Embryonic facial prominence (tissue), 1 donor: ENCODE measurements around the gene TBCC.

Experiments
- DNase-seq: peaks from one replicate; pipeline ENCODE4 v3.0.0-alpha.2; 2016; ENCODE audit errors: extremely low spot score

Gene TBCC

DNA sequence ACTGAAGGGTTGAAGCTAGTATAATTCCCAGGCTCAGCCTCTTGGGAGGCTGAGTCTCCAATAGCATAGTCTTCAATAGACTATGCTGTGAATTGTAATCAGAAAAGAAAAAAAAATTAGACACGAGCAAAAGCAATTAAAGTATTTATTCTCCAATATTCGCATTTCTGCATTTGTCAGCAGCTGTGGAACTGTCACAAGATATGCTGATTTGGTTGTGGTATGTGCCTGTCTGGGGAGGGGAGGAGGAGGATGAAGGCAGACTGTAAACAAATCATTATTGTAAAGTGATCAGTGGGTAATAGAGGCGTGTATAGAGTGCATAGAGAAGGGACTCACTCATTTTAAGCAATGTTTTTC lies 25.8 kb upstream of the TBCC start:
- no peak for DNase-seq

DNA sequence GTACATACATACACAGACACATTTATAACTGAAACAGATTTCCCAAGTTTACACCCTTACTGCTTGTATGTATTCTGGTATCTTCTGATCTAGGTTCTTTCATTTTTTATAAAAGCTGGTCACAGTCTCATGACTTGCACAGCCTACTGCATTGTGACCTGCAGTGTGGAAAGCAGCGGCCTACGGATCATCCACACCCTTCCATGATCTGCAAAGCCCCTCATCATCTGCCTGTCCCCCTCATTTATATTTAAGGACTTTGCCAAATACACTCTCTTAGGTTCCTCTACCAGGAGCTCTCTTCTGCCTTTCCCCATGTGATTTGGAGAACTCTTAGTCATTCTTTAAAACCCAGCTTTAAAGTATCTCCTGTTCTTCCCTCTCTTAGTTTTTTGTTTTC lies 23.9 kb upstream of the TBCC start:
- no peak for DNase-seq

DNA sequence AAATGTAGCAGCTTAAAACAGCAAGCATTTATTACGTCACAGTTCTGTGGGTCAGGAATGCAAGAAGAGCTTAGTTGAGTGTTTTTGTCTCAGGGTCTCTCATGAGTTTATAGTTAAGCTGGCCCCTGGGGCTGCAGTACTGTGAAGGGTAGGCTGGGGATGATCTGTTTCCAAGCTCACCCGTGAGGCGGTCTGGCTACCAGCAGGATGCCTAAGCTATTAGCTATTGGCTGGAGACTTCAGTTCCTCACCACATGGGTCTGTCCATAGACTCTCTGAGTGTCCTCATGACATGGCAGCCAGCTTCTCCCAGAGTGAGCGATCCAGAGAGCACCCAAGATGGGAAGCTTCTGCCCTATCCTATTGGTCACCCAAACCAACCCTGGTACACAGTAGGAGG lies 23.1 kb upstream of the TBCC start:
- DNase-seq, result no peak

- no peak for DNase-seq
Measured at GRCh38 chr6:42766163-42766670, 20.3 kb upstream of the TBCC start.

DNA sequence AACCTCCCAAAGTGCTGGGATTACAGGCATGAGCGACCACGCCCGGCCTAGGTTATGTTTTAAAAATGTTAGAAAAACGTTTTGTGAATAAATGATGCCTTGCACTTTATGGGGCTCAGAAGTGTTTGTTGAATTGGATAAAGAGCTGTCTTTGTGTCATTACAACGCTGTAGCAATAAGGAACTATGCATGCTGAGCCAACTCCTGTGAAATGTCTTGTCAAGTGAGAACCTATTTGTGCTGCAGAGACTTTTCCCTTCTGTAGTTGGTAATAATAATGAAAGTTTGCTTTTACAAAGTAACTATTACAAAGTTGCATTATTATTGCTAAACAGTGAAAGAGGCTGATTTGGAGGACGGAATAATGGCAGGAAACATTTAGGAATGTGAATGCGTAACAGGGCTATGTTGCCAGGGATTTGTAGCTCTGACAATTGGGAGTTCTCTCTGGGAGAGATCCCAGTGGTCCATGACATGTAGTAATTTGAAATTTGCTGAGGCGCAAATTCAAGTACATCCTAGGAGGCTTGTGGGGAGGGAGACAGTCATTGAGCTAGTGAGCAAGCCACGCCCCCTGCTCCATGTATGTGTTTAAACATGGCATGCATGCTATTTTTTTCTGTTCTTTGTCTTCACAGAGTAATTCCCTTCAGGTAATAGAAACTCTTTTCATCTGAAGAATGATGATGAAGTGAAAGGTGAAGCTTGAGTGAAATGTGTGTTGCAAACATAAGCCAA lies 19.2 kb upstream of the TBCC start:
- DNase-seq, result no peak

DNA sequence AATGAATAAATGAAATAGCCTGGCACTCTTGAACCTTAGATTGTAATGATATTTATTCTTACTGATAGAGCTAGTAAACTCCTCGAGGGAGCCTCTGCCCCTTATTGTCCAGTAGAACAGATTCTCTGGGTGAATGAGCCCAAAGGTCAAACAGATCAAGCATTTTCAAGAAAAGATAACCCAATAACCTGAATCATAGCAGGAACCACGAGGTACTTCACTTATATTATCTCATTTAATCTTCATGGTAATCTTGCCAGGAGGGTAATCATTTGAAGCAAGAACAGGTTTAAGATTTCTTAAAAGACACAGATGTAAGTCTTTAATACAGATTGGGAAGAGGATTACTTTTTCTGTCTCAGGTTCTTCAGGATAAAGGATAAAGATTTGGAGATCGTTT lies 17.0 kb upstream of the TBCC start:
- no peak for DNase-seq

DNA sequence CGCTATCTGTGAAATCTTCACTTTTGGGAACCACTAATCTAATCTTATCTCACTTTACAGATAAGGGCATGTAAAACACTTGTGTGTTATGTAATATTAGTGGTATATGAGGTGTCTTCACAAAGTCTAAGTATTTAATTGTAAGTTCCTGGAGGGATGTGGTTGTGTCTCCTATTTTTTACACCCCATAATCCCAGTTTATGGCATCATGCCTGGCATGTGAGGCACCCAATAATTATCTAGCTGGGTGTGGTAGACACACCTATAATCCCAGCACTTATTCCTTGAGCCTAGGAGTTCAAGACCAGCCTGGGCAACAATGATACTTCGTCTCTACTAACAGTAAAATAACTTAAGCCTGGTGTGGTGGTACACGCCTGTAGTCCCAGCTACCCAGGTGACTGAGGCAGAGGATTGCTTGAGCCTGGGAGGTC lies 16.5 kb upstream of the TBCC start:
- DNase-seq, result no peak

GRCh38 chr6:42761287-42762067 lies 15.6 kb upstream of the TBCC start:
- DNase-seq, result no peak

DNA sequence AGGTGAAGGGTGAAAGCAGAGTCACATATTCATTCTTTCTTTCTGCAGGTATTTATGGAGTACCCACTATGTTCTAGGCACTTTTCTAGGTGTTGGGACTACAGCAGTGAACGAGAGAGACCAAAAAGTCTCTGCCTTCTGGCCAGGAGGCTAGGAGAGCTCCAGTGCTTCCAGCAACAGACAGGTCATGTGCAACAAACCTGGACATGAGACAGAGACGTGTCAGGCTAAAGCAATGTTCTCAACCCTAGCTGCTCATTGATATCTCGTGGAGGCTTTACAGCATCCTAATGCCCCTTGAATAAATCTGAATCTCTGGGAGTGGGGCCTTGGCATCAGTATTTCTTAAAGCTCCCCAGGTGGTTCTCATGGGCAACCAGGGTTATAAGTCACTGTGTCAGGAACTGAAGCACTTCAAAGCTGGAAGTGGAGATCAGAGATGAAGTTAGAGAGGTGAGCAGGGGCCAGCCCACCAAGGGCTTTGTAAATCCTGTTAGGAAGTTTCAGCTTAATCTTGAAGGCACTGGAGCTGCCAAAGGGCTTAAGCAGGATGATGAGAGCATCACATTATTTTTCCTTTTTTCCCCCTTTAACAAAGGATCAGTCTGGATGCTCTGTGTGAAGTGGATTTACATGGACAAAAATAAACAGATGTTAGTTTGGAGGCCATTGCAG lies 13.0 kb upstream of the TBCC start:
- DNase-seq, result no peak

DNA sequence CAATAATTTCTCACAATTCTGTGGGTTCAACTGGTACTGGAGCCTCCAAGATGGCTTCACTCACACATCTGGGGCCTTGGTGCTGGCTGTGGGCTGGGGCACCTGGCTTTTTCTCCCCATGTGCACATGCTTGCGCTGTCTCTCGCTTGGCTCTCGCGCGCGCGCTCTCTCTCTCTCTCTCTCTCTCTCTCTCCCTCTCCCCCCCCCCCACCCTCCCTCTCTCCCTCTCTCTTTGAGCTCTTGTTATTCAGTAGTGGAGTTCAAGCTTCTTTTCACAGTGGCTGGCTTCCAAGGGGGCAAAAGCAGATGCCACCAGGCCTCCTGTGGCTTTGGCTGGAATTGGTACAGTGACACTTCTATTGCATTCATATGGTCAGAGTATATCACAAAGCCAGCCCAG lies 10.8 kb upstream of the TBCC start:
- DNase-seq, result no peak

DNA sequence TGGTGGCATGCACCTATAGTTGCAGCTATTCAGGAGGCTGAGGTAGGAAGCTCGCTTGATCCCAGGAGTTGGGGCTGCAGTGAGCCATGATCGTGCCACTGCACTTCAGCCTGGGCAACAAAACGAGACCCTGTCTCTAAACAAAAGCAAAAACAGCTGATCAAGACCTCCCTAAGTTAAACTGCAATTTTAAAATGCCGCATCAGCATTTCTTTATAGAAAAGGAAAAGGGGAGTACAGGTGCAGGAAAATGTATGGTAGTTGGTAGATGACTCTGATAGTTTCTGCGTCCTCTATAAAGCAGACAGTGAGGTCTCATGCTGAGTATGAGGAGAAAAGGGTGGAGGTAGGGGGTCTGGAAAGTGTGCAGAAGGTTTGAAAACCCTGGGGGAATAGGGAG lies 8.9 kb upstream of the TBCC start:
- no peak for DNase-seq

- DNase-seq, result no peak
Measured at GRCh38 chr6:42751055-42751454, 5.2 kb upstream of the TBCC start.

DNA sequence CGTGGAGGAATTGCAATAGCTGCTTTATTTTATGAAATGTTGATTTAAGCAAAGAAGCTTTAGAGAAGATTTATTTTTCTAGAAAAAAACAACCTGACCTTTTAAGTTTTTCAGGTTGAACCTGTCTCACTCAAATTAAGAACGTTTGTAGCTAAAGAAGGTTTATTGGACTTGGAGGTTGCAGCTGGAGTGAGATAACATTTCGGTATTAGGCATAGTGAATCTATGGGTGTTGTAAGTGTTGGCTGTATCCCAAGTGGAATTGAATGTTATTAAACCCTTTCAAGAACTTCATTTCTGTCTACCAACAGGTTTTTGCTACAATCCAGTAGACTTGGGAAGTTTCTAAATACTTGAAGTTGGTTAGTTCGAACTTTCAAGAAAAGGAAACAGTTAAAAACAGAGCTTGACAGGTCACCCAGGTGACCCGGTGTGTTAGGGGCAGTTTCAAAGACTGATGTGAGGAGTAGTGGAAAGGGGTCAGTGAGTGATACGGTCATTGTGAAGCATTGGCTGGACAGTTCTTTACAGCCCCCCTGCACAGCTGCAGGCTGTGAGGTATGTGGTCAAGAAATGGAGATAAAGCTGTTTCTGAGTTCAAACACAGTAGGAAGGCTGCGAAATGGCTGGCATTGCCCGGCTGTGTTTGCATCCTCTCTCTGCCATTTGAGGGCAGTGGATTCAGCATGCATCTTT lies 2.4 kb upstream of the TBCC start:
- DNase-seq, result no peak

- DNase-seq, result peak; percentile 70
Measured at GRCh38 chr6:42746463-42747391, 824 bp upstream of the TBCC start.

DNA sequence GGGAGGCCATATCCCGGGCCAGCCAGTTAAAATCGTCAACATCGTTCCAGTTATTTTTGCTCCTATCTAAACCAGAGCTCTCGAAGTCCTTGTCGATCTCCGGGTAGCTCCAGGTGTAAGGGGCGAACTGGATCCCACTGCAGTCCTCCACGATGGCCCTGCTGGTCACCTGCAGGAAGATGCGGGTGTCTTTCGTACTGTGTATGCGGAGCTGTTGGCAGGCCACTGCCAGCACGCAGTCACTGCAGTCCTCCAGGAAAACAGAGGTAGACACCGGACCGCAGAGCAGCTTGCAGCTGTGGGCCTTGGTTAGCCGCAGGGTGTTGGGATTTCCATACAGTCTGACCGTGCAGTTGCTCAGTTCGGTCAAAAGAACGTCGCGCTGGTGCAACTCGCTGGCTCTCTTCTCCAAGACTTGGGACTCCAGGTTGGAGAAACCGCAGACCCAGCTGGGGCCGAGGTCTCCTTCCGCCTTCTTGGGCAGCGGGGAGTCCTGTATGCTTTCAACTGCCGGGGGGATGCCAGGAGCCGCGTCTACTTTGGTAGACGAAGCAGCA lies 742 bp downstream of the TBCC start:
- DNase-seq, result no peak

DNA sequence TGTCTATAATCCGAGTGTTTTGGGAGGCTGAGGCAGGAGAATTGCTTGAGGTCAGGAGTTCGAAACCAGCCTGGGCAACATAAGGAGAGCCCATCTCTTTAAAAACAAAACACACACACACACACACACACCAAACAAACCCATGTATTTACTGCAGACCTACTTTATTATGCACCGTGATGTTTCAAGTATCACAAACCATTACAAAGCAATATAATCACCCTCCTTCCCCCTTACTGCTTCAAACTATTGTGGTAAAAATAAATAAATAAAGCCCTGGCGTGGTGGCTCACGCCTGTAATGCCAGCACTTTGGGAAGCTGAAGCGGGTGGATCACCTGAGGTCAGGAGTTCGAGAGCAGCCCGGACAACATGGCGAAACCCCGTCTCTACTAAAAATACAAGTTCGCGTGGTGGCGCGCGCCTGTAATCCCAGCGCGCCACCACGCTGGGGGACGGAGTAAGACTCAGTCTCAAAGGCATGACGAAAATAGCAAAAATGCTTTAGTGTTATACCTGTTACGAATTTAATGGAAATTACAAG lies 1.5 kb downstream of the TBCC start:
- DNase-seq, result no peak

DNA sequence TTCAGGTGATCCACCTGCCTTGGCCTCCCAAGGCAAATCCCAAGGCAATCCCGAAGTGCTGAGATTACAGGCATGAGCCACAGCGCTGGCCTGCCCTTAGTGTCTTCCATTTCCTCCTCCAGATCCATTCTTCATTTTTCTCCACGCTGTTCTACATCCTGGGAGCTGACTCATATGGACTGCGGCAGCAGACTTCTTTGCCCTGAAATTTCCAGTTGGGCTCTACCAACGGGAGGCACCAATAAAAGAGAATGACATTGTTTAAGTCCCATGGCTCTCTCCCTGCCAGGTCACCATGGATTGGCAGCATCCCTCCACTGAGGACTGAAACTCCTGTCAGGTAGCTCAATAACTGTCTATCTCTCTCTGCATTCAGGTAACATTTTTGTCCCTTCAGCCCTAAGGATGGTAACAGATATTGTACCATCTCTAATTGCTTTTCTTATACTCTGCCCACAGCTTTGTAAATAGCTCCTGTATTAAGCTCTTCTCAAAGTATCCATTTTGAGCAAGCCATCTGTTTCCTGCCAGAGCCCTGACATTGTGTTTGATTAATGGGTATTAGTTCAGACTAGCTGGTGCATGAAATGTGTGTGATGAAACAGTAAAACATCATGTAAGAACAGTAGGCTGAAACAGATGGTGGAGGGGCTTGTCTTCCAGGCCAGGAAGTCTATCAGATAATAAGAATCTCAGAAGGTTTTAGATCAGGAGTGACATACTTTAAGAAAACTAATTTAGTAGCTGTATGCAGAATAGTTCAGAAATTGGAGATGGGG lies 3.6 kb downstream of the TBCC start:
- DNase-seq, result peak; percentile 9

- no peak for DNase-seq
Measured at GRCh38 chr6:42740725-42741124, 5.2 kb downstream of the TBCC start.

DNA sequence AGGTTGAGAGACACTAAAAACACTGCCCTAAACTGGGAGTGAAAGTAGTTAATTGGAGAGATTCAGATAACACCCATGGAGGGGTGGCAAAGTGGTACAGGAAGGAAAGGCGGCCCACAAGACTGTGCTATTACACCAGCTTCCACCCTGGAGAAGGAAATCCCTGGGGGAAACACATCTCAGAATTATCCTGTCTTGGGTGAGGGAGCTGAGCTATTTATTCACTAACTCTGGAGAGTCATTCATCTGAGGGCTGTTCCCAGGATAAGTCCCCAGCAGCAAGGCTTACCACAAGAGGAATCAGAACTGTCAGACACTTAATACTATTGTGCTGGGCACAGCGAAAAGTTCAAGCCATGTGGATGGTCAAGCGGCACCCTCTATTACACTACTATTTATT lies 9.9 kb downstream of the TBCC start:
- no peak for DNase-seq
